Smooth muscle cell (in vitro differentiated cells): Measurements from ENCODE around the gene ZNF189. TPM values are rescaled to one million over a fixed set of nuclear protein-coding genes. Genes with fewer than 3 reads are reported as not detected.

Source experiments
- DNase-seq: peaks from one replicate; lab custom pipeline; 2025; ENCODE audit not compliant: unreplicated experiment; lab: John Stamatoyannopoulos, UW
- H2AFZ ChIP-seq: fragments of 200-600 bp; sonication (generic); 2 replicates; pipeline ENCODE4 v1.6.0; 2016; ENCODE audit warnings: antibody characterized with exemption, low read depth, mild to moderate bottlenecking
- H3F3A ChIP-seq: fragments of 200-600 bp; sonication (generic); 2 replicates; pipeline ENCODE4 v1.6.0; 2017; ENCODE audit warnings: antibody characterized with exemption, low read depth
- H3K27ac ChIP-seq: fragments of 200-600 bp; sonication (generic); 2 replicates; pipeline ENCODE4 v1.5.1; 2016; ENCODE audit warnings: low read depth, mild to moderate bottlenecking
- H3K27me3 ChIP-seq: fragments of 200-600 bp; sonication (generic); 2 replicates; pipeline ENCODE4 v1.6.1; 2016; ENCODE audit warnings: low read depth, mild to moderate bottlenecking
- H3K36me3 ChIP-seq: fragments of 200-600 bp; sonication (generic); 2 replicates; pipeline ENCODE4 v1.5.1; 2016; ENCODE audit warnings: low read depth
- H3K4me1 ChIP-seq: fragments of 200-600 bp; sonication (generic); 2 replicates; pipeline ENCODE4 v1.5.1; 2016; ENCODE audit warnings: low read depth
- H3K4me2 ChIP-seq: fragments of 200-600 bp; sonication (generic); 2 replicates; pipeline ENCODE4 v1.6.0; 2016; ENCODE audit warnings: mild to moderate bottlenecking
- H3K4me3 ChIP-seq: fragments of 200-600 bp; sonication (generic); 2 replicates; pipeline ENCODE4 v1.5.1; 2016; ENCODE audit warnings: mild to moderate bottlenecking
- H3K79me2 ChIP-seq: fragments of 200-600 bp; sonication (generic); 2 replicates; pipeline ENCODE4 v1.6.0; 2016; ENCODE audit warnings: low read depth, mild to moderate bottlenecking
- H3K9ac ChIP-seq: fragments of 200-600 bp; sonication (generic); 2 replicates; pipeline ENCODE4 v1.6.0; 2016; ENCODE audit warnings: low read depth
- H3K9me3 ChIP-seq: fragments of 200-600 bp; sonication (generic); replicated peaks from 2 replicates; pipeline ENCODE4 v1.5.1; 2016; ENCODE audit warnings: low read depth
- H4K20me1 ChIP-seq: fragments of 200-600 bp; sonication (generic); 2 replicates; pipeline ENCODE4 v1.6.0; 2016; ENCODE audit warnings: low read depth
- CTCF ChIP-seq: fragments of 200-600 bp; sonication (generic); IDR thresholded peaks from 2 replicates; pipeline ENCODE4 v1.5.1; 2017; ENCODE audit warnings: borderline replicate concordance, mild to moderate bottlenecking, antibody characterized with exemption; ENCODE audit not compliant: insufficient read depth, poor library complexity, severe bottlenecking
- WGBS: methylation state at CpG from one replicate; pipeline ENCODE4 v1.1.7; 2016; ENCODE audit warnings: low lambda C conversion rate; 5-methylcytosine and 5-hydroxymethylcytosine counted together
- polyA plus RNA-seq: library from polyadenylated mRNA; unstranded; fragments of >200 nt; fragmentation: Nextera tagmentation; extraction: Ambion mirVana; gene quantifications from 2 replicates; pipeline ENCODE4 v1.2.1, GENCODE V29; 2016
- total RNA-seq: library from RNA; depleted of rRNA; stranded (reverse); fragments of >200 nt; gene quantifications from 2 replicates; pipeline ENCODE4 v1.2.3, GENCODE V29; 2014

The ZNF189 gene
- total and polyA plus RNA-seq, 2 experiments from 2014 or later, result 2.7 to 12.9 TPM

DNA sequence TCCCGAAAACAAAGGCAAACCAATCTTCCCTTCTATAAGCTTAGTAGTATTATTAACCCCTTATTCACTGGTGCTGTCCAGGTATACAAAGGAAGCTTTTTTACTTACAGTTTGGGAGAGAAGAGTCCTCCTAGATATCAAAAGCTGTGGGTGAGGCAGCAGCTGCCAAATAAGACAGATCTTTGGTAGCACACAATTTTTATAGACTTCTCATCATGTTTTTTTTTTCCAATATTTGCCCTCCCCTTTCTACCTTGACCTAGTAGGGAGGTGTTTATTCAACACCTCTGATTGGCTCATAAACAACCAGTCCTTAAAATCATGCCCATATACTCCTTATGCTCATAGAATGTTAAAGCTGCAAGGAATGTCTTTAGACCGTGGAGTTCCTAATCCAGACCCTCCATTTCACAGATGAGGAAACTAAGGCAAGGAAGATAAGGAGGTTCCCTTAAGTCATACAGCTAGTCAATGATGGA, 37.0 kb downstream of the ZNF189 start, which contains the start of gene ALDOB:
Gene ALDOB, minus strand, starts transcription at position 174 of the 479 bp plus-strand sequence. CDS start 4,887 bp downstream, outside the sequence.
- Histone ChIP-seq H3K27ac (no peak within 1 kb of the TSS), H3K27me3 (no peaks in the 10 kb centered on the region), H3K79me2 (no peaks in the 10 kb centered on the region), H3K4me1 (no peaks in the 10 kb centered on the region), H2AFZ (no peak within 1 kb of the TSS), H3K4me2 (no peak within 1 kb of the TSS), H3K9me3 (no peaks in the 10 kb centered on the region), H4K20me1 (no peaks in the 10 kb centered on the region), H3K4me3 (no peak within 1 kb of the TSS), H3K36me3 (no peaks in the 10 kb centered on the region), H3K9ac (no peak within 1 kb of the TSS), H3F3A (no peaks in the 10 kb centered on the region)
- no peak for TF ChIP-seq CTCF
- DNase-seq, result no peak
- WGBS, result 75% methylated on average over 2 of the region's 2 CpGs

DNA sequence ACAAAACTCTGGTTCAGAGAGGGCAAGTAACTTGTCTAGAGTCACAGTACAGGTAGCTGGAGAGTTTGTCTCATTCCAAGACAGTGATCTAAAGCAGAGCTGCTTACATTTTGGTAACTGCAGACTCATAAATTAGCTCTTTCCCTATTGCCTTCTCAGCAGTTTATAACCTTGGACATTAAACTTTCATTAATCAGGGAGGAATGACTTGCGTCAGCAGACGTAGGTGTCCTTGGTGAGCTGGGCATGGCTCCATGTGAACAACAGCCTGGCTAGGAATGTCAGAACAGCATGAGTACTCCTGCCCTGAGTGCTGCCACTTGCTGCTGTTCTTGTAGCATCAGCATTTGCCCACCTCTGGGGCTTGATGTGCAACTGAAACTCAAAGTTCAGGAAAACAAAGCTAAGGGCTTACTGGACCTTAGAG, 39.2 kb downstream of the ZNF189 start:
- Histone ChIP-seq H3K4me3 (no peak overlapping the region), H3K9ac (no peak overlapping the region), H3K4me1 (no peaks in the 10 kb centered on the region), H3F3A (no peaks in the 10 kb centered on the region), H3K9me3 (no peaks in the 10 kb centered on the region), H3K4me2 (no peak overlapping the region), H3K27ac (no peak overlapping the region), H3K27me3 (no peaks in the 10 kb centered on the region), H3K36me3 (no peaks in the 10 kb centered on the region), H2AFZ (no peak overlapping the region), H4K20me1 (no peaks in the 10 kb centered on the region), H3K79me2 (no peaks in the 10 kb centered on the region)
- DNase-seq, result no peak
- WGBS, result 92% methylated on average over 2 of the region's 2 CpGs
- TF ChIP-seq CTCF, result no peak

DNA sequence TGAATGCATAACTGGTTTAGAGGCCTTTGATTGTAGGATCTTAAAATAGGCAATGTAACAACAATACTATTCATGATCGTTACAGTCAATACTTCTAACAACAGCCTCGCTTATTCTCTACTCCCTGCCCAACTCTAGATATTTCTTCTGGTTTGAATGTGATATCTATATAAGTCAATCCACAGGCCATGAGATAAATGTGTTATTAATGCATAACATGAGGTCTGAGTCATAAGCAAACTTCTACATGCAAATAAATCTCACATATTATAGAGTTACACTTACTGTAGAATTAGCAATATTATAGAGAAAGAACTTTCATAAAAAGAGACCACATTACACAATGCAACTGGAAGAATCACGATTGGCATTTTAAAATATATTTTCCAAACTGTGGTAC, 39.9 kb downstream of the ZNF189 start:
- Histone ChIP-seq H3K27me3 (no peaks in the 10 kb centered on the region), H3K79me2 (no peaks in the 10 kb centered on the region), H3K36me3 (no peaks in the 10 kb centered on the region), H3F3A (no peaks in the 10 kb centered on the region), H3K27ac (no peak overlapping the region), H3K9ac (no peak overlapping the region), H3K4me3 (no peak overlapping the region), H4K20me1 (no peaks in the 10 kb centered on the region), H3K9me3 (no peaks in the 10 kb centered on the region), H2AFZ (no peak overlapping the region), H3K4me2 (no peak overlapping the region), H3K4me1 (no peaks in the 10 kb centered on the region)
- TF ChIP-seq CTCF, result no peak
- no peak for DNase-seq
- WGBS, result 80% methylated on average over 3 of the region's 3 CpGs

GRCh38 chr9:101440714-101441230, 42.1 kb downstream of the ZNF189 start:
- Histone ChIP-seq H3K79me2 (no peaks in the 10 kb centered on the region), H3K27ac (no peak overlapping the region), H3K27me3 (no peaks in the 10 kb centered on the region), H2AFZ (no peak overlapping the region), H3K4me1 (no peaks in the 10 kb centered on the region), H3K4me2 (no peak overlapping the region), H3F3A (no peaks in the 10 kb centered on the region), H3K9me3 (no peaks in the 10 kb centered on the region), H3K4me3 (no peak overlapping the region), H3K9ac (no peak overlapping the region), H4K20me1 (no peaks in the 10 kb centered on the region), H3K36me3 (no peaks in the 10 kb centered on the region)
- 74% methylated on average over 3 of the region's 3 CpGs for WGBS
- no peak for TF ChIP-seq CTCF
- no peak for DNase-seq
